ENCODE measurements around the gene RMND5B. TPM values are rescaled to one million over a fixed set of nuclear protein-coding genes. Genes with fewer than 3 reads are reported as not detected.

Gene RMND5B
- total RNA-seq, 2 experiments from 2014 or later: 12.0 to 13.8 TPM

DNA sequence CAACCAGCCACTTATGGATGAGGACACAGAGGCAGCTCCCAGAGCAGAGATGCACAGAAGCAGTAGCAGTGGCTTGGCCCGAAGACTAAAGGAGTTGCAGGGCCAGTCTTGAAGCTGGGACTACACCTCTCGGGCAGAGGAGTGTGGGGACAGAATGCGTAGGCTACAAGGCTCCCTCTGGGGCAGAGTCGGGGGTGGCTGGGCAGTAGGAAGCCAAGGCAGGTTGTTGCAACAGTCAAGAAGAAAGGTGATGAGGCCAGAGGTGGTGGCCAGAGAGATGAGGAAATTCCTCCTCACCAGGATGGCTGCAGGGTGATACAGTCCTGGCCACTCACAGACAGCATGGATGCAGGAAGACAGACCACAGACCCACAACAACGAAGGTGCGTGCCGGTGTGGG is 22.4 kb upstream of the RMND5B start:
- Histone ChIP-seq H3K36me3 (ENCODE audit: insufficient read depth, low read length) (no peaks in the 10 kb centered on the region), H3K9me3 (ENCODE audit: control insufficient read depth in 1 of 2, insufficient read depth in 1 of 2, low read length in 2 of 2) (no peaks in the 10 kb centered on the region), H3K4me3 (ENCODE audit: low read length) (no peak overlapping the region), H3K4me1 (ENCODE audit: insufficient read depth, low read length) (peaks cover 12% of the 10 kb centered on the region), H3K27ac (ENCODE audit: low read depth in 1 of 2, low read length in 2 of 2) (no peak overlapping the region), H3K27me3 (ENCODE audit: control insufficient read depth in 1 of 2, insufficient read depth in 2 of 2, low read length in 2 of 2) (no peaks in the 10 kb centered on the region)
- Mint-ChIP-seq H3K4me3 (no peak overlapping the region), H3K27ac (no peak overlapping the region), H3K9me3 (no peaks in the 10 kb centered on the region), H3K4me1 (ENCODE audit: low read depth) (peaks cover 24% of the 10 kb centered on the region), H3K36me3 (ENCODE audit: low read depth) (no peaks in the 10 kb centered on the region), H3K27me3 (no peaks in the 10 kb centered on the region)
- intact Hi-C loops (cut with DNase I, micrococcal nuclease): no loop called here
- POLR2A ChIA-PET: no interaction called here
- TF ChIP-seq, protein P1, sequence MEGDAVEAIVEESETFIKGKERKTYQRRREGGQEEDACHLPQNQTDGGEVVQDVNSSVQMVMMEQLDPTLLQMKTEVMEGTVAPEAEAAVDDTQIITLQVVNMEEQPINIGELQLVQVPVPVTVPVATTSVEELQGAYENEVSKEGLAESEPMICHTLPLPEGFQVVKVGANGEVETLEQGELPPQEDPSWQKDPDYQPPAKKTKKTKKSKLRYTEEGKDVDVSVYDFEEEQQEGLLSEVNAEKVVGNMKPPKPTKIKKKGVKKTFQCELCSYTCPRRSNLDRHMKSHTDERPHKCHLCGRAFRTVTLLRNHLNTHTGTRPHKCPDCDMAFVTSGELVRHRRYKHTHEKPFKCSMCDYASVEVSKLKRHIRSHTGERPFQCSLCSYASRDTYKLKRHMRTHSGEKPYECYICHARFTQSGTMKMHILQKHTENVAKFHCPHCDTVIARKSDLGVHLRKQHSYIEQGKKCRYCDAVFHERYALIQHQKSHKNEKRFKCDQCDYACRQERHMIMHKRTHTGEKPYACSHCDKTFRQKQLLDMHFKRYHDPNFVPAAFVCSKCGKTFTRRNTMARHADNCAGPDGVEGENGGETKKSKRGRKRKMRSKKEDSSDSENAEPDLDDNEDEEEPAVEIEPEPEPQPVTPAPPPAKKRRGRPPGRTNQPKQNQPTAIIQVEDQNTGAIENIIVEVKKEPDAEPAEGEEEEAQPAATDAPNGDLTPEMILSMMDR (IDR thresholded peaks at IDR 0.05): no peak
- ATAC-seq (ENCODE audit: poor library complexity) (no peak), DNase-seq (no peak)
- CTCF ChIA-PET: no interaction called here

DNA sequence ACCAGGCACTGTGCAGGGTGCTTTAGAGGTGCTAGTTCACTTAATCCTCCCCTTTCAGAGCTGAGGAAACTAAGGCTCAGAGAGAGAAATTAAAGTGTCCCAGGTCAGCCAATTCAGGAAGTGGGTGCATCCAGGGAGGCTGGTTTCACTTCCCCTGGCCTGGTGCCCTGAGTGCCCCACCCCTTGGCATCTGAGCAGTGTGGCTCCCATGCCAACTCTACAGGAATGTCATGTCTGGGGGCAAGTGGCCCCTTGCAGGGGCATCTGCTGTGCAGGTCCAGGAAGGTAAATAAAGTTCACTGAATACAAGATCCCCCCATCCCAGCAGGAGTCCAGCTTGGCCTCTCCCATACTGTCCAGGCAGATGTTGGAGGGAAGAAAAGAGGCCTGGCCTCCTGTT is 21.8 kb upstream of the RMND5B start:
- ChIA-PET CTCF (no interaction called here), POLR2A (no interaction called here)
- no peaks in the 10 kb centered on the region for H3K36me3 Mint-ChIP-seq (ENCODE audit: low read depth)
- peak in 1 of 14 experiments; percentile 32 for DNase-seq
- H3K4me1 Mint-ChIP-seq (ENCODE audit: low read depth): peaks cover 21% of the 10 kb centered on the region
- no peak overlapping the region for H3K27ac ChIP-seq (ENCODE audit: low read depth in 1 of 2, low read length in 2 of 2)
- H3K36me3 ChIP-seq (ENCODE audit: insufficient read depth, low read length): no peaks in the 10 kb centered on the region
- no peaks in the 10 kb centered on the region for H3K27me3 ChIP-seq (ENCODE audit: control insufficient read depth in 1 of 2, insufficient read depth in 2 of 2, low read length in 2 of 2)
- peaks cover 16% of the 10 kb centered on the region for H3K4me1 ChIP-seq (ENCODE audit: insufficient read depth, low read length)
- H3K4me3 ChIP-seq (ENCODE audit: low read length): no peak overlapping the region
- H3K4me3 Mint-ChIP-seq: no peak overlapping the region
- ATAC-seq (ENCODE audit: poor library complexity): no peak
- intact Hi-C loops (cut with DNase I, micrococcal nuclease): no loop called here
- no peak overlapping the region for H3K27ac Mint-ChIP-seq
- TF ChIP-seq, protein P1 (IDR thresholded peaks at IDR 0.05): no peak
- no peaks in the 10 kb centered on the region for H3K27me3 Mint-ChIP-seq
- H3K9me3 ChIP-seq (ENCODE audit: control insufficient read depth in 1 of 2, insufficient read depth in 1 of 2, low read length in 2 of 2): no peaks in the 10 kb centered on the region
- H3K9me3 Mint-ChIP-seq: no peaks in the 10 kb centered on the region

GRCh38 chr5:178110511-178110910 is 20.3 kb upstream of the RMND5B start:
- H3K4me3 Mint-ChIP-seq: peak overlapping the region; percentile 9
- peaks cover 0 to under 1% of the 10 kb centered on the region in 2 experiments for H3K27me3 ChIP-seq (ENCODE audit: control insufficient read depth in 1 of 2, insufficient read depth in 2 of 2, low read length in 2 of 2)
- no peaks in the 10 kb centered on the region for H3K36me3 Mint-ChIP-seq (ENCODE audit: low read depth)
- no peak overlapping the region for H3K4me3 ChIP-seq (ENCODE audit: low read length)
- no peaks in the 10 kb centered on the region for H3K9me3 Mint-ChIP-seq
- H3K4me1 ChIP-seq (ENCODE audit: insufficient read depth, low read length): peaks cover 23% of the 10 kb centered on the region
- DNase-seq (no peak), ATAC-seq (ENCODE audit: poor library complexity) (no peak)
- H3K27ac Mint-ChIP-seq: no peak overlapping the region
- H3K27ac ChIP-seq (ENCODE audit: low read depth in 1 of 2, low read length in 2 of 2): no peak overlapping the region
- H3K4me1 Mint-ChIP-seq (ENCODE audit: low read depth): peaks cover 27% of the 10 kb centered on the region
- POLR2A ChIA-PET: no interaction called here
- no peaks in the 10 kb centered on the region for H3K27me3 Mint-ChIP-seq
- CTCF ChIA-PET: interaction anchor here (1.6 kb wide), 1 partner anchor 10 kb away, joined by 6 read pairs; no protein-coding TSS in a partner anchor
- intact Hi-C loops (cut with DNase I, micrococcal nuclease): loop anchor here (5.0 kb wide), 2 partner anchors 33 to 37 kb away; no protein-coding TSS in a partner anchor
- no peaks in the 10 kb centered on the region for H3K36me3 ChIP-seq (ENCODE audit: insufficient read depth, low read length)
- TF ChIP-seq, protein P1 (IDR thresholded peaks at IDR 0.05): no peak
- peaks cover 0 to 4% of the 10 kb centered on the region in 2 experiments for H3K9me3 ChIP-seq (ENCODE audit: control insufficient read depth in 1 of 2, insufficient read depth in 1 of 2, low read length in 2 of 2)

Measured in CD4-positive, alpha-beta T cell (primary cell).